Cerebellar cortex (tissue), 1 donor: ENCODE data around the gene ZNF559.
"Not testable (repeated sequence)": the region's sequence is repeated elsewhere in the genome, so short reads cannot be mapped to it uniquely, and the experiment has no call there.

Experiments used
- DNase-seq: peaks from one replicate; pipeline ENCODE4 v3.0.0-alpha.2; 2015; ENCODE audit warnings: low spot score

ZNF559 gene

DNA sequence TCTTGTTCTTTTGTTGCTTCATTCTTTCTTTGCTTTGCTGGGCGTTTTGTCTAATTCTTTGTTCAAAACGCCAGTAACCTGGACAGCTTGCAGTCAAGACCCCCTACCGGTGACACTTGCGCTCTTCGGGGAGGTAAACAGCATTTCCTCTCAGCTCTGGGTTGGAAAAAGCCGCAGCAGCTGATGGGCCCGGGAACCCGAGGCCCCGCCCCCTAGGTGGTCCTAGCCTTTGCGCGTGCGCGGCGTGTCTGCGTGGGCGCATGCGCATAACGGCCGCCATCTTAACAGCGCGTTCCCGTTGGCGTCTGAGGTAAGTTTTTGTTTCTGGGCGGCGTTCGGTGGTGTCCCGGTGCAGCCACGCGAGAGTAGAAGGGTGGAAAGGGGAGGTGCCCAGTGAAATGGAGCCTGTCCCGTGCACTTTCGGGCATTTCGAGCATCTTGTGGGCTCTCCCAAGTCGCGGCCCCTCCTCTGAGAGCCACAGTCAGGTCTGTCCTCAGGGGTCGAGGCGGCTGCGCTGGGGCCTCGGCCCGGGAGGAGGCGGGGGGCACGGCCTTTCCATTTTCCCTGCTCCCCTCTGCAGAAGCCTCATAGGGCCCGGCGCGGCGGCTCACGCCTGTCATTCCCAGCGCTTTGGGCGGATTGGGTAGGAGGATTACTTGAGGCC is at the start of gene ZNF559:
TSS of gene ZNF559 (plus strand) at position 261 of the 665 bp plus-strand sequence. CDS start 14,371 bp downstream, outside the sequence.
- peak; percentile 89 for DNase-seq

DNA sequence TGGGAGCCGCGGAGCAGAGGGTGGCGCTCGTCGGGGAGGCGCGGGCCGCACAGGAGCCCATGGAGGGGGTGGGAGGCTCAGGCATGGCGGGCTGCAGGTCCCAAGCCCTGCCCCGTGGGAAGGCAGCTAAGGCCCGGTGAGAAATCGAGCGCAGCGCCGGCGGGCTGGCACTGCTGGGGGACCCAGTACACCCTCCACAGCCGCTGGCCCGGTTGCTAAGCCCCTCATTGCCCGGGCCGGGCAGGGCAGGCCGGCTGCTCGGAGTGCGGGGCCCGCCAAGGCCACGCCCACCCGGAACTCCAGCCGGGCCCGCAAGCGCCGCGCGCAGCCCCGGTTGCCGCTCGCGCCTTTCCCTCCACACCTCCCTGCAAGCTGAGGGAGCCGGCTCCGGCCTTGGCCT is 40.5 kb upstream of the ZNF559 start:
- not testable (repeated sequence) for DNase-seq

DNA sequence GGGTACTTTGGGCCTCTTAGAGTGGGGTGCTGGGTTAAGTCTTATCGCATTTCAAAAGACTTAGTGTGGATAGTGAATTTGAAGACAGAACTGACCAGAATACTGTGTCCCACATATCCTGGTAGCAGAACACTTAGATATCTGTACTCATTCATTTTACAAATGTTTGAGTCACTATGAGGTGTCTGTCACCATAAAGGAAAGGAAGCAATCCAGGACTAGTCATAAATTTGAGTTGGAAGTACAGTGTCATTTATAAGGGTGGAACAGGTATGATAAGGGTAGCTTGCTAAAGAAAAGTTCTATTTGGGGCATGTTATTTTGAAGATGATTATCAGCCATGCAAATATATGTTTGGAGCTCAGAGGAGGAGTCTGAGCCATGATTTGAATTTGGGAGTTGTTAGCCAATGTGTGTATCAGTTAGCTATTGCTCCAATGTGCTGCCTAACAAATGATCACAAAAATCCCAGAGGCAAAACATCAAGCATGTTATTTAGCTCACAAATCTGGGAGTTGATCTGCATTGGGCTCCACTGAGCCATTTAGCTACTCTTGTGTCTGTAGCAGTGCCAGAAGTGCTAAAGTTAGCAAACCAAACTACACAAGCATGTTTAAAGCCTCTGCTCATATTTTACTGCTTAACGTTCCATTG is 34.6 kb upstream of the ZNF559 start:
- no peak for DNase-seq

DNA sequence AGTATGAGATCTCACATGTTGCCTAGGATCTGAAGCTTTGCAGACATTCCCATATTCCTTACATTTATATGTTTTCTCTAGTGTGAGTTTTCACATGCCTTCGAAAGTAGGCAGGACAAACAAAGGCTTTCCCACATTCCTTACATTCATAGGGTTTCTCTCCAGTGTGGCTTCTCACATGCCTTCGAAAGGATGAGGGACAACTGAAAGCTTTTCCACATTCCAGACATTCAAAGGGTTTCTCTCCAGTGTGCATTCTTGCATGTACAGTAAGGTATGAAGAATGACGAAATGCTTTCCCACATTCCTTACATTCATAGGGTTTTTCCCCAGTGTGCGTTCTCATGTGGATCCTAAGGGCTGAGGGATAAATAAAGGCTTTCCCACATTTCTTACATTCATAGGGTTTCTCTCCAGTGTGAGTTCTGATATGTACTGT is 28.5 kb upstream of the ZNF559 start:
- DNase-seq = no peak

DNA sequence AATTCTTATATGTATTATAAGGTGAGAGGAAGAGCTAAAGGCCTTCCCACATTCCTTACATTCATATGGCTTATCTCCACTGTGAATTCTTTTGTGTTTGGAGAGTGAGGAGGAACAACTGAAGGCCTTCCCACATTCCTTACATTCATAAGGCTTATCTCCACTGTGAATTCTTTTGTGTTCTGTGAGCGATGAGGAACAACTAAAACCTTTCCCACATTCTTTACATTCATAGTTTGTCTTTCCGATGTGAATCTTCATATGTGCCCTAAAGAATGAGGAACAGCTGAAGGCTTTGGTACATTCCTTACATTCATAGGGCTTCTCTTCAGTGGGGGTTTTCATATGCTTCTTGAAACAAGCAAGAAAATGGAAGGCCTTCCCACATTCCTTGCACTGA is 27.6 kb upstream of the ZNF559 start:
- DNase-seq = no peak

DNA sequence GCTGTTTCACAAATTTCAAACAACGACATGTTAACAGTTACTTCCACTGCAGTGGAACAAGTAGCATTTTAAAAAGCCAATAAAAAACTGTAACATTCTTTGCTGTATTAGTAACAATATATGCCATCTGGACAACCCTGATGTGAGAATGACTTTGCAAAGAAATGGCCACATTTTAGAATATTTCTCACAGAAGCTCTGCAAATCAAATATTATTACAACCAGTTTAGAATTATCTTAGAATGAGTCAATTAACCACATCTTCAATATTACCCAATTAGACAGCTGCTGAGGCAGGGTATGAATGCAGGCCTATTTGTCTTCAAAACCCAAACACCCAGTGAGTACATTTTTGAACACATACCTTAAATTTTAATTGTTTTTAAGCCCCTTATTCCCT is 17.5 kb upstream of the ZNF559 start:
- DNase-seq = no peak

DNA sequence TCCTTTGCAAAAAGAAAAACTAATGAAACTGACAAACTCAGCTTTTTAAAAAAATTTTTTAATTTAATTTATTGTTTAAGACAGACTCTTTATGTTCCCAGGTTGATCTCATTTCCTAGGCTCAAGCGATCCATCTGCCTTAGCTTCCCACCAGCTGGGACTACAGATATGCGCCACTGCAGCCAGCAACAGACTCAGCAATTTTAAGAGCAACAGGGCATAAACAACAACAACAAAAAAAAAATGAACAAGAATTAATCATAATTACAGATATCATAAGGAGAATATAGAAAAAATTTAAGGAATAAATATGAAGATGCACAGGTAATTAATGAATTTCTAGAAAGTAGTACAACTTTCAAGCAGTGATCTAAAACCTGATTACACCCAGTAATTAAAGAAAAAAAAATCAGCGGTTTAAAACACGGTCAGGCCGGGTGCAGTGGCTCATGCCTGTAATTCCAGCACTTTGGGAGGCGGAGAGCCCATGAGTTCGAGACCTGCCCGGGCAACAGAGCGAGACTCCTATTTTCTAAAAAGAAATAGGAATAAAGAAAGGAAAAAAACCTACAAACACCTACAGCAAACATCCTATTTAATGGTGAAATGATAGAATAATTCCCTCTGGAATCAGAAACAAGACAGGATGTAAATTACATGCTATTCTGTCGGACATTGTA is 15.7 kb upstream of the ZNF559 start:
- DNase-seq = no peak

DNA sequence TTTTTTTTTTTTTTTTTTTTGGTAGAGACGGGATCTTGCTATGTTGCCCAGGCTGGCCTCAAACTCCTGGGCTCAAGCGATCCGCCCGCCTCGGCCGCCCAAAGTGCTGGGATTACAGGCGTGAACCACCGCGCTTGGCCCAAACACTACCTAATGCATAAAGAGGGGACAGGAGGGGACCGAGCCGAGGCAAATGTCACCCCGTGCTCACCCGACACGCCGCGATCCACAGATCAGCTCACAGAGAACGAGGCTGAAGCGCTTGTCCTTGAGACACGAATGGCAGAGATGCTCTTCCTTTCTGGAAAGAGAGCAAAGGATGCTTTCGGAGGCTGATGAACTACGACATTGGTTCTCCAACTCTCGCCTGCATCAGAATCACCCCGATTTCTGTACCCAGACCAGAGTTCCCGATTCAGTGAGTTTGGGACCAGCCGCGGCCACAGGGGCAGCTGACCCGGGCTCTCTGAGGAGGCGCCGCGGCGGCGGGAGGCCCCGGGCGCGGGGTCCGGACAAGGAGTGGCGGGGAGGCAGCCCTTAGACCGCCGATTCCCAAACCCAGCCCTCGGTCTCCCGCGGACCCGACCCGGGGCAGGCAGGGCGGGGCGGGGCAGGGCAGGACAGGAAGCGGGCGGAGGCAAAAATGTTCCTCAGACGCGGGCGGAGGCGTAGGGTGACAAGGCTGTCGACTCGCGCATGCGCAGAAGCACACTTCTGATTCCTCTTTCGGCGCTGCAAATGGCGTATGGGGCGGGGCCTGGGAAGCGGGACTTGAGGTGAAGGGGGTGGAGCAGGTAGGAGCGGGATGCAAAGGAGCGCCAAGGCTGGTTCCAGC is 14.6 kb upstream of the ZNF559 start, which contains the start of gene ZNF699:
TSS of gene ZNF699 (minus strand) at position 700 of the 835 bp plus-strand sequence. CDS start 4,719 bp downstream, outside the sequence.
- DNase-seq = peak; percentile 99

DNA sequence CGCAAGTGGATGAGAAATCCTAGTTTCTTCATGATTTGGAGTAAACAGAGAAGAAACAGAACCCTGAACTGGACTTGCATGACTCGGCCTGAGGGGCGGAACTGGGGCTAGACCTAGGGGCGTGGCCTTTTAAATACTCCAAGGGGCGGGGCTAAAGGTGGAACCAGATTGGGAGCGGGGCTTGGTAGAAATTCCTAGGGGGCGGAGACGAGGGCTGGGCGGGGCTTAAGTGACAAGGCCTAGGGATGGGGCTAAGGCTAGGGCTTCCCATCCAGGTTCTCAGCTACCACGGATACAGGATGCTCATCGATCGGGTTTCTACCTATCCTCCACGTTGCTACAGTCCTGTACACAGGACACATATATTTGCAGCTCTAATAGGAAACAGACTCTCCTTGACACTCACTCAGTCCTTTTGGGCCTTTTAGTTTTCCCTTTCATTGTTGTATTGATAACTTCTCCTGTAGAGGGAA is 14.0 kb upstream of the ZNF559 start:
- peak; percentile 97 for DNase-seq

DNA sequence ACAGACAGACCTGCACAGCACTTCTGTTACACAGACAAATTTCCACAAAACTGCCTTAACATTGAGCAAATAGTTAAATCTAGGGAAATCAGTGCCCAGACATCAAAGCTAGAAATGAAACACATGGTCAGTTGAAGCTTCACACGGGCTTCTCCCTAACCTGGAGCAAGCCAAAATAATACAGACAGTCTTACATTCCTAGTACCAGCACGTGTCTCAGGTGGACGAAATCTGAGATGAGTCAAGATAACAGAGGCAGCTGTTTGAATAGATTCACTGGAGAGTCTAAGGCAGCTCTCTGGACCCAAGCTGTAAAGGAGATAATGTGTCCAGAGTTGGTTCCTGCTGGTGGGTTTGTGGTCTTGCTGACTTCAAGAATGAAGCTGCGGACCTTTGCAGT is 10.2 kb upstream of the ZNF559 start:
- DNase-seq = no peak

DNA sequence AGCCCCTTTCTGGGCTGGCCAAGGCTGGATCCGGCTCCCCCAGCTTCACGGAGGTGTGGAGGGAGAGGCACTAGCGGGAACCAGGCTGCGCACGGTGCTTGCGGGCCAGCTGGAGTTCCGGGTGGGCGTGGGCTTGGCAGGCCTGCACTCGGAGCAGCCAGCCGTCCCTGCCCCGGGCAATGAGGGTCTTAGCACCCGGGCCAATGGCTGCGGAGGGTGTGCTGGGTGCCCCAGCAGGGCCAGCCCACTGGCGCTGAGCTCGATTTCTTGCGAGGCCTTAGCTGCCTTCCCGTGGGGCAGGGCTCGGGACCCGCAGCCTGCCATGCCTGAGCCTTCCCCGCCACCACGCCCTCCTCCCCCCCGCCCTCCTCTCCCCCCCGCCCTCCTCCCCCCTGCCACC is 2.6 kb upstream of the ZNF559 start:
- DNase-seq = no peak

DNA sequence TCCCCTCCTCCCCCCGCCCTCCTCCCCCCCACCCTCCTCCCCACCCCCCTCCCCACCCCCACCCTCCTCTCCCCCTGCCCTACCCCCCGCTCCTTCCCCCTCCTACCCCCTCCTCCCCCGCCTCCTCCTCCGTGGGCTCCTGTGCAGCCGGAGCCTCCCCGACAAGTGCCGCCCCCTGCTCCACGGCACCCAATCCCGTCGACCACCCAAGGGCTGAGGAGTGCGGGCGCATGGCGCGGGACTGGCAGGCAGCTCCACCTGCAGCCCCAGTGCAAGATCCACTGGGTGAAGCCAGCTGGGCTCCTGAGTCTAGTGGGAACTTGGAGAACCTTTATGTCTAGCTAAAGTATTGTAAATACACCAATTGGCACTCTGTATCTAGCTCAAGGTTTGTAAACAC is 2.2 kb upstream of the ZNF559 start:
- DNase-seq = not testable (repeated sequence)

DNA sequence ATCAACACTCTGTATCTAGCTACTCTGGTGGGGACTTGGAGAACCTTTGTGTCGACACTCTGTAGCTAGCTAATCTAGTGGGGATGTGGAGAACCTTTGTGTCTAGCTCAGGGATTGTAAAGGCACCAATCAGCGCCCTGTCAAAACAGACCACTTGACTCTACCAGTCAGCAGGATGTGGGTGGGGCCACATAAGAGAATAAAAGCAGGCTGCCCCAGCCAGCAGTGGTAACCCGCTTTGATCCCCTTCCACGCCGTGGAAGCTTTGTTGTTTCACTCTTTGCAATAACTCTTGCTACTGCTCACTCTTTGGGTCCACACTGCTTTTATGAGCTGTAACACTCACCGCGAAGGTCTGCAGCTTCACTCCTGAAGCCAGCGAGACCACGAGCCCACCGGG is 1.8 kb upstream of the ZNF559 start:
- not testable (repeated sequence) for DNase-seq

DNA sequence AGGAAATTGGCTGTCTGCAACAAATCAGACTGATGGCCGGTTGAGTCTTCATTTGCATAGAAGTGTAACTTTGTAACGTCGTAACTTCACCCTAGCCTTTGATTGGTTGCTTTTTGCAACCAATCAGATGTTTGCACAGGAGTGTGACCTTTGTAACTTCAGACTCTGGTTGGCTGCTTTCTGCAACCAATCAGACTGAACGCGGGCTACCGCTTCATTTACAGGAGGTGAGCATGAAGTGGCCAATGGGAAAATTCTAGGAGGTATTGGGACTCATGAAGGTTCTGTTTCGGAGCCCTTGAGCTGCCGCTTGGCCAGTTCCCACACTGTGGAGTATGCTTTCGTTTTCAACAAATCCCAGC is 441 bp upstream of the ZNF559 start:
- peak; percentile 85 for DNase-seq

DNA sequence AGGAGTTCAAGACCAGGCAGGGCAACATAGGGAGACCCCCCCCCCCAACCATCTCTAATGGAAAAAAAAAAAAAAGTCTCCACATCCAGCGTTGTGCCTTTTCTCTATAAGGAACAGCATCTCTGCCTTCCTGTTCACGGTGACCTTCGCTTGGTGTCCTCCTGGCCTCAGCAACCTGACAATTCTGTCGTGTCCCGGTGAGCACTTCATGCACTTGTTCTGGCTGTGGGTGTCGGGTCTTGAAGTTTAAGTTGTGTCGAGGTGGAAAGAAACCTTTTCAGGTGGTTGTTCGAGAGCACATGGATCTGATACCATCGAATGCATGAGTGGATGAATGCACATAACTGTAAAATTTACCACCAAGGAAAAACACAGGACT is 594 bp downstream of the ZNF559 start:
- DNase-seq = no peak

DNA sequence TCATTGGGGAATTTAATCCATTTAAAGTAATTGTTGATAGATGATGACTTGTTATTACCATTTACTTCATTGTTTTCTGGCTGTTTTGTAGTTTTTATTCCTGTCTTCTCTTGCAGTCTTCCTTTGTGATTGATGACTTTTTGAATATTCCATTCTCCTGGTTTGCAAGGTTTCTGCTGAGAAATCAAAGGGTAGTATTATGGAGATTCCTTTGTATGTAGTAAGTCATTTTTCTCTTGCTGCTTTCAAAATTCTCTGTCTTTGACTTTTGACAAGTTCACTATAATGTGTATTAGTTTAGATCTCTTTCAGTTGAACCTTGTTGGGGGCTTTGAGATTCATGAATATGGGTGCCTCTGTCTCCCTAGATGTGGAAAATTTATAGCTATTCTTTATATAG is 6.0 kb downstream of the ZNF559 start:
- DNase-seq = no peak

DNA sequence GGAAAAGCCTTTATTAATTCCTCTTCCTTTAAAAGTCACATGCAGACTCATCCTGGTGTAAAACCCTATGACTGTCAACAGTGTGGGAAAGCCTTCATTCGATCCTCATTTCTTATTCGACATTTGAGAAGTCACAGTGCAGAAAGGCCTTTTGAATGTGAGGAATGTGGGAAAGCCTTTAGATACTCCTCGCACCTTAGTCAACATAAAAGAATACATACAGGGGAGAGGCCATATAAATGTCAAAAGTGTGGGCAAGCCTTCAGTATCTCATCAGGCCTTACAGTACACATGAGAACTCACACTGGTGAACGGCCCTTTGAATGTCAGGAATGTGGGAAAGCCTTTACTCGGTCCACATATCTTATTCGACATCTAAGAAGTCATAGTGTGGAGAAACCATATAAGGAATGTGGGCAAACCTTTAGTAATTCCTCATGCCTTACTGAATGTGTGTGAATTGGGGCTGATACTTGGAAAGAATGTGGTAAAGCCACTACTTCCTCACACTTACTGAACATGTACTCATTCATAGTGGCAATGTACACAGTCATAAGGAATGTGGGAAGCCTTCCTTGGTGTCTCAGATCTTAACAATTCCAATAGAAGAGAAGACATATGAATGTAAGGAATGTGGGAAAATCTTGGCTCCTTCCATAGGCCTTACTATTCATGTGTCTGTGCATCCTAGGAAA is 18.8 kb downstream of the ZNF559 start:
- no peak for DNase-seq

DNA sequence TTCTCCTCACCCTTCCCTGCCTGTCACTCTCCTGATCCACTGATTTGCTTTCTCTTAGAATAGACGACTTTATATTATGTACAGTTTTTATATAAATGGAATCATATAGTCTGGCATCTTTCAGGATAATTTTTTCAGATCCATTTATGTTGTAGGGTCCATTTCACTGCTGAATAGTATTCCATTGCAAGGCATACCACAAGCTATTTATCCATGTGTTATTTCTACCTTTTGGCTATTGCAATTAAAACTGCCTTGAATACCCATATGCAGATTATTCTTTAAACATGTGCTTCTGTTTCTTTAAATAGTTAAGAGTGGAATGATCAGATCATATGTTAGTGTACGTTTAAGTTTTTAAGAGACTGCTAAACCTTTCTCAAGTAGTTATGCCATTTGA is 21.0 kb downstream of the ZNF559 start:
- DNase-seq = no peak

DNA sequence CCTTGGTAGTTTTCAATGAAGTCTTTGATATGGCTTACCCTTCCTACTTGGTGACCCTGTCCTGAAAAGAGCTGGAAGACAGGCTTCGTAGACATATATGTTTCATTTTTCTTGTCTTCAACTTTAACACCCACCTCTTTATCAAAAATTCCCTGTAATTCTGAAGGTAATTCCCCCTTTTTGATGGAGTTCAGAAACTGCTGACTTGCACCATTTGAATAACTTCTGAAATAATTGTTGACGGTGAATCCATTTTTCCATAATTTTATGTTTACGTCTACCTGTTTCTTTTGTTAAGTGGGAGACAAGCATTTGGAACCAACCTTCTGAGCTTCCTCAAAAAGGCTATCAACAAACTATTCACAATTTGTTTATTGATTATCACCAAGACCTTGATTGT is 24.3 kb downstream of the ZNF559 start:
- DNase-seq = no peak

DNA sequence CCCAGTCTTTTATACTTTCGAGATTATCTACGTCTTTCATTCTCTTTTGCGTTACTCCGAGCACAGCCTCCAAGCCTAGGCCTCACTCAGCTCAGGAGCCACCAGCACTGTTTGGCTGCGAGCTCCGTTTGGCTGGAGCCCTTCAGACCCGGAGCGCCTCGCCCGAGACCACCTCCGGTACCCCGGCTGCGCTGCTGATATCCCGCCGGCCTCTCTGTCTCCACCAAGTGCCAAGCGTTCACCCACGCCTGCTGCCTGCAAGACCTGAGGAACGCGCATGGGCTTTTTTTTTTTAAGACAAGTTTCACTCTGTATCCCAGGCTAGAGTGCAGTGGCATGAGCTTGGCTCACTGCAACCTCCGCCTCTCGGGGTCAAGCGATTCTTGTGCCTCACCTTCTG is 24.7 kb downstream of the ZNF559 start:
- no peak for DNase-seq

DNA sequence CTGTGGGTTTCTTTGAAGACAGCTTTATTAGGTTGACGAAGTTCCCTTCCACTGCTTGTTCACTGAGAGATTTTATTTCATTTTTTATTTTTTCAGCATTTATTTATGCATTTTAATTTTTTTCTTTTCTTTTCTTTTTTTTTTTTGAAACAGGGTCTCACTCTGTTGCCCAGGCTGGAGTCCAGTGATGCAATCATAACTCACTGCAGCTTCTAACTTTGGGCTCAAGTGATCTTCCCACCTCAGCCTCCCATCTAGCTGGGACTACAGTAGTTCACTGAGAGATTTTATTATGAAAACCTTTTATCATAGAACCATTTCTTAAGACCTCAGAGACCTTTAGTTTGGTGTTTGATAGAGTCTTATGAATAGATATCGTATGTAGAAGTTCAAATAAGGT is 28.5 kb downstream of the ZNF559 start:
- DNase-seq = no peak

DNA sequence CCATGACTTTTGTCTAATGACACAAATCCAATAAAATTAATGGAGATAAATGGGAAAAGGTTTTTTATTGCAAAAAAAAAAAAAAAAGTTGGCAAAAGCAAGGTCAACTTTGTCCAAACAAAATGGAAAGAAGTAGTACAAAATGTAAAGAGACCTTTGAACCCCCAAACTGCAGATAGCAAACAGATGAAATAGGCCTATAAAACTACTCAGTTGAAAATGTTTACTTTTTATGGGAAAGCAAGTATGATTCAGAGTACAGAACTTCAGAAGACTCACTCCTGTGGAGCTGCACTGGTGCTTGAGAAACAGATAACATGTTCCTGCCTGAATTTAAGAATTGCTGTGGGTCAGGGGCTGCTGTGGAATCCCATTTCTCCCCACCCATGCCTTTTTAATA is 29.0 kb downstream of the ZNF559 start:
- DNase-seq = no peak
